ENCODE results near the gene TOR2A.
"Not testable (repeated sequence)": the region's sequence is repeated elsewhere in the genome, so short reads cannot be mapped to it uniquely, and the experiment has no call there.

The TOR2A gene

GRCh38 chr9:127761061-127761460 is 26.0 kb upstream of the TOR2A start:
- no peak for TF ChIP-seq ZNF274 (IDR thresholded peaks at IDR 0.05; ENCODE audit: low read depth, low read length)
- no peak overlapping the region for H3K4me3 ChIP-seq (ENCODE audit: low read length)

DNA sequence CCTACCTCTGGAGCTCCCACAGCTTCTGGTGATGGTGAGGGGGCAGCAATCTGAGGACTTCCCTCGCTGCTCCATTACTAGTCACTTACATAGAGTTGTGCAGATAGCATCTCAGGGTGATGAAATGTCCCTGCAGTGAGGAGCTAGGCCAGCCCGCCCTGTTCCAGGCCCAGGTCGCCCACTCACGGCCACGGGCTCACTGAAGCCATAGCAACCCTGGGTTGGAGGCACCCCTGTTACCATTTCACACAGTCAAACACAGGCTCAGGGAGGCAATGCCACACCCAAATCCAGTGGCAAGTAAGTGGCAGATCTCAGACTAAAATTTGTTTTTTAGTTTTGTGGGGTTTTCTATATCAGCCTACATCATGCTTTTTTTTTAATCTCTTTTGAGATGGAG is 23.7 kb upstream of the TOR2A start:
- TF ChIP-seq ZNF274 (IDR thresholded peaks at IDR 0.05; ENCODE audit: low read depth, low read length), result no peak
- no peak overlapping the region for H3K4me3 ChIP-seq (ENCODE audit: low read length)

DNA sequence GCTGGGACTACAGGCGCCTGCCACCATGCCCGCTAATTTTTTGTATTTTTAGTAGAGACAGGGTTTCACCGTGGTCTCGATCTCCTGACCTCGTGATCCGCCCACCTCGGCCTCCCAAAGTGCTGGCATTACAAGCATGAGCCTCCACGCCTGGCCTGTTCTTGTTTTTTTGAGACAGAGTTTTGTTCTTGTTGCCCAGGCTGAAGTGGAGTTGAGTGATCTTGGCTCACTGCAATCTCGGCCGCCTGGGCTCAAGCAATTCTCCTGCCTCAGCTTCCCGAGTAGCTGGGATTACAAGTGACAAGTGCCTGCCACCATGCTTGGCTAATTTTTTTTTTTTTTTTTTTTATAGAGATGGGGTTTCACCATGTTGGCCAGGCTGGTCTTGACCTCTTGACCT is 21.7 kb upstream of the TOR2A start:
- not testable (repeated sequence) for H3K4me3 ChIP-seq (ENCODE audit: low read length)

DNA sequence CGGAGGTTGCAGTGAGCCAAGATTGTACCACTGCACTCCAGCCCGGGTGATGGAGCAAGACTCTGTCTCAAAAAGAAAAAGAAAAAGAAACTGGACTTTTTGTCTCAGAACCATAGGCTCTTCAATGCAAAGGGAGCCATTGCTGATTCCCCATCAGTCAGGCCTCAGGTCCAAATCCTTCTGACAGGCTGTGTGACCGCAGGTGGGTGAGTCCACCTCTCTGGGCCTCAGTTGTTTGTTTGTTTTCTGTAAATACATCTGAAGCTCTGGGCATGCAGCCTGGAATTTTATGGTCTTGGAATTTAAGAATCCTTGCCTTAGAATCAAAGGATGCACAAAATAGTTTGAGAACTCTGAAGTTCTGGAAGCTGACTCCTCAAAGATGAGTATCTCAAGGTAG is 21.1 kb upstream of the TOR2A start:
- H3K4me3 ChIP-seq (ENCODE audit: low read length), result no peak overlapping the region
- TF ChIP-seq ZNF274 (IDR thresholded peaks at IDR 0.05; ENCODE audit: low read depth, low read length), result no peak

DNA sequence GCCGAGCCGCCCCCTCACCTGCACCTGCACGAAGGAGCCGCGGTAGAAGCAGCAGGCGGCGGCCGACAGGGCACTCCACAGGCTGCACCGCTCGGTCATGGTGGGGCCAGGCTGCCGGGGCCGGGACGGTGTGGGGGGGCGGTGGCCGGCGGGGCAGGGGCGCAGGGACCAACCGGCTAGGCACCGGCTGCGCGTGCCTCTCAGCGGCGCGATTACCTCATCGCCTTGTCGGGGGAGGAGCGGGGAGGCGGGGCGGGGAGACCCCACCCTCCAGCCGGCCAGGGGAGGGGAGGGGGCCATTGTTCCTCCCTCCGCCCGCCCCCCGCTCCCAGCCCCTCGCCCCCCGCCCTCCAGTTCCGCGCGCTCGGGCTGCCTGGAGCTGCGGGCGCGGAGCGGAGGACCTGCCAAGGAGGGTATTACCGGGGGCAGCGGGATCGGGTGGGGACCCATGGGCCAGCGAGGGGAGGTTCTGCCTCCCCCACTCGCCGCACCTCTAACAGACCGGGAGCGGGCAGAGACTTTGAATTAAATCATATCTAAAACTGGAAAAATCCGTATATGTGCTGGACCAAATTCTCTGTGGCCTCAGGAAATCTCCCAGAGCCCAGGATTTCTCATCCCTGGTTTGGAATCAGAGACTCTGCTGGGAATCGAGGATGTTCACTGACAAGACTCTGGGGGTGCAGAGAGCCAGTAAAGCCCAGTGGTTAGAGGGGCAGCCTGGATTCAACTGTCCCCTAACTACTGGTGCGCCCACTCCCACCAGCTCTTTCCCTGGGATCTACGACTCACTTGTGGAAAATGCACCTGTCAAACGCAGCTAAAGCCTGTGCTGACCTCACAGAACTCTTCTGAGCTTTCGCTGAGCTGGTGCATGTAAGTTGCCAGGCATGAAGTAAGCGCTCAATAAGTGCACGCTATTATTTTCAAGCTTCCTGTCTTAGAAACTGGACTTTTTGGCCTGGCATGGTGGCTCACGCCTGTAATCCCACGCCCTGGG is 20.3 kb upstream of the TOR2A start:
- H3K4me3 ChIP-seq (ENCODE audit: low read length), result no peak overlapping the region
- TF ChIP-seq ZNF274 (IDR thresholded peaks at IDR 0.05; ENCODE audit: low read depth, low read length), result no peak

DNA sequence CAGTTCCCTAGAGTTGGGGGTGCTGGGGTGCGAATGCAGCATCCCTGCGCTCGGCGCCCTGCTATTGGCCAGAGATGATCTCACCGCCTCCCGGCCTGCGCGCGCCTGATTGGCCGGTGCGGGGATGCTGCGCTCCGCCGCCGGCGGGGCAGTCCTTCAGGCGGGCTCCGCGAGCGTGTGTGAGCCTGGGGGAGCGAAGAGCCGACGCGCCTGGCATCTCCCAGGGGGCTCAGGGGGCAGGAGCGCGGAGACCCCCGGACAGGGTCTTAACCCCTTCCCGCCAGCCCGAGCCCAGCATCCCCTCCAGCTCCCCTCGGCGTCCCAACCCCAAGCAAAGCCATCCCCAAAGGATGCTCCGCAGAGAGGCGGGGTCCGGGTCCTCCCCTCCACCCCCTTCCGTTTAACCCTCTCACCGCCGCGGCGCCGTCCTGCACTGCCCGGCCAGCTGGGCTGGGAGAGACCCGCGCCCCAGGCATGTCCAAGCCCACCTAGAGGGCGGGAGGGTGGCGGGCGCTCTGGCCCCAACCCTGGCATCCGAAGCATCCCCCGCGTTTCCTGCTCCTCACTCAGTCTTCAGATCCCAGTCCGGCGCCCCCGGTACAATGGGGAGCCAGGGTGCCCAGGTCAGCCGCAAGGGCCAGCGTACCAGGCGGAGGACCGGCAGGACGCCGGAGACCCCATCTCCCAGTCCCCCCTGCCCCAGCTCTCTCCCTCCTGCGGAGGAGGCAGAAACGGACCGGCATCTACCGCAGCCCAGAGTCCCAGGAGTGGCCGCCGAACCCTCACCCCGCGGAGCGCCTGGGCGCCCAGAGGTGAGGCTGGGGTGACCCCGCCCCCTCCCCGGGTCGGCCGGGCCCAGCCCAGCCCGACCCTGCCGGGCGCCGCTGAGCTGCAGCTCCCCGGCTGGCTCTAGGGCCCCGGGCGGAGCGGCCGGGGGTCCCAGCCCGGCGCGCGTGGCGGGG is 19.3 kb upstream of the TOR2A start:
- TF ChIP-seq ZNF274 (IDR thresholded peaks at IDR 0.05; ENCODE audit: low read depth, low read length), result no peak
- no peak overlapping the region for H3K4me3 ChIP-seq (ENCODE audit: low read length)

- TF ChIP-seq ZNF274 (IDR thresholded peaks at IDR 0.05; ENCODE audit: low read depth, low read length), result no peak
- H3K4me3 ChIP-seq (ENCODE audit: low read length), result no peak overlapping the region
These were observed 18.5 kb upstream of the TOR2A start for GRCh38 chr9:127753622-127754021.

DNA sequence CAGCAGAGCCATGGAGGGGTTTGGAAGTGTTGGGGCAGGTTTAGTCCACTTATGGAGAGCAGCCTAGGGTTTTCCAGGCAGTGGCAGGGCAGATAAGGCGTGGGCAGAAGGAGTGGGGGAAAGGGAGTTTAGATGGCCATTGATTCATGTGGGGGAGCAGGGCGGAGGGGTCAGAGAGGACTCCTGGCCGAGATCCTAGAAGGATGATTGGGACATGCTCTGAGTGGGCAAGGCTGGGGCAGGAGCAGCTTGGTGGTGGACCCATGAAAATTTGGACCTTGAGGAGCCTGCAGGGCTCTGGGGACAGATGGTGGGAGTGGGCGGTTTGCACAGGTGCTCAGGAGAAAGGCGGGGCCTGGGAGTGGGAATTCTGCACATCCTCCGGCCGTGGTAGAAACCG is 18.1 kb upstream of the TOR2A start:
- no peak for TF ChIP-seq ZNF274 (IDR thresholded peaks at IDR 0.05; ENCODE audit: low read depth, low read length)
- no peak overlapping the region for H3K4me3 ChIP-seq (ENCODE audit: low read length)

GRCh38 chr9:127751269-127752054 is 16.4 kb upstream of the TOR2A start:
- TF ChIP-seq ZNF274 (IDR thresholded peaks at IDR 0.05; ENCODE audit: low read depth, low read length), result no peak
- no peak overlapping the region for H3K4me3 ChIP-seq (ENCODE audit: low read length)

DNA sequence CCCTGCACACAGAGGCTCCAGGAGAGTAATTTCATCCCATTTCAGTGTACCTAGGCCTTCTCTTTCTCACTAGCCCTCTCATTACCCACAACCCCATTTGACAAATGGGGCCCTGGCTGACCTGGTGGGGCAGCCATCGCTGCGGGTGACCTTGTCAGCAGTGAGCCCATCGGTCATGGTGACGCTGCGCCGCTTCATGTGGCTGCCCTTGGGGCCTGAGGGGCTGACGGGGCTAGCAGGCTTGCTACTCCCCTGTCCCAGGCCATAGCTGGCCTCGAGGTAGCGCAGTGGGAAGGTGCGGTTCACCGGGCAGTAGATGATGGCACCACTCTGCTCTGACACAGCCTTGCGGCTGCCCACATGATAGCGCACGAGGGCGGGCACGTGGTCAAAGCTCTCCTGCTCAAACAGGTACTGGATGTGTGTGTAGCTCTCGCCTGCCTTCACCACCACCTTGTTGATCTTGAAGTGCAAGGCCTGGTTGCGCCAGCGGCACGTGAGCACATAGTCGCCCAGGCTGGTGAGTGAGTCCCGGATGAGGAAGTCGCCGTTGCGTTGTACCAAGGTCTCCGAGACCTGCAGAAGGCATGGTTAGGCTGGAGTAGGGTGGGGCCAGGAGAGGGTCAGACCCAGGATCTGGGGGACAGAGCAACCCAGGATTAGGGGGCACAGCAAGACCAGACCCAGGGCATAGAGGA is 14.1 kb upstream of the TOR2A start:
- H3K4me3 ChIP-seq (ENCODE audit: low read length), result no peak overlapping the region
- TF ChIP-seq ZNF274 (IDR thresholded peaks at IDR 0.05; ENCODE audit: low read depth, low read length), result no peak

- TF ChIP-seq ZNF274 (IDR thresholded peaks at IDR 0.05; ENCODE audit: low read depth, low read length), result no peak
- H3K4me3 ChIP-seq (ENCODE audit: low read length), result no peak overlapping the region
These were observed 12.0 kb upstream of the TOR2A start for GRCh38 chr9:127746959-127747569.

- no peak for TF ChIP-seq ZNF274 (IDR thresholded peaks at IDR 0.05; ENCODE audit: low read depth, low read length)
- no peak overlapping the region for H3K4me3 ChIP-seq (ENCODE audit: low read length)
These were observed 9.5 kb upstream of the TOR2A start for GRCh38 chr9:127744398-127745110.

All from GM08714 (cell line).